Liver (tissue), 3 donors: ENCODE data around the gene ATXN1.

Experiments
- CTCF ChIP-seq: fragments of 150-350 bp; IDR thresholded peaks from 2 replicates; pipeline ENCODE4 v1.5.1; 2017; ENCODE audit warnings: improper control_type of control experiment, low read depth, low read length; ENCODE audit not compliant: missing input control
- FOXA2 ChIP-seq: IDR thresholded peaks from 2 replicates; pipeline ENCODE4 v1.6.1; 2016; ENCODE audit warnings: antibody characterized with exemption
- HNF4A ChIP-seq, 2 donors: conservative IDR thresholded peaks; 2 replicates each; pipeline ENCODE4 v1.6.1; 2016; ENCODE audit warnings: antibody characterized with exemption in 2 of 2, mild to moderate bottlenecking in 2 of 2
- HNF4G ChIP-seq: IDR thresholded peaks from 2 replicates; pipeline ENCODE4 v1.6.1; 2016; ENCODE audit warnings: antibody characterized with exemption
- JUND ChIP-seq, 2 donors: IDR thresholded peaks; 2 replicates each; pipeline ENCODE4 v1.6.1; 2016; ENCODE audit warnings: antibody characterized with exemption in 2 of 2
- RAD21 ChIP-seq, 2 donors: IDR thresholded peaks; 2 replicates each; pipeline ENCODE4 v1.6.1; 2016; ENCODE audit warnings: antibody characterized with exemption in 2 of 2, mild to moderate bottlenecking in 2 of 2
- RXRA ChIP-seq, 2 donors: IDR thresholded peaks; 2 replicates each; pipeline ENCODE4 v1.6.1; 2017 to 2018; ENCODE audit warnings: antibody characterized with exemption in 2 of 2, mild to moderate bottlenecking in 1 of 2
- SP1 ChIP-seq: IDR thresholded peaks from 2 replicates; pipeline ENCODE4 v1.6.1; 2018; ENCODE audit warnings: antibody characterized with exemption, mild to moderate bottlenecking
- TAF1 ChIP-seq: conservative IDR thresholded peaks from 2 replicates; pipeline ENCODE4 v1.6.1; 2016; ENCODE audit warnings: antibody characterized with exemption, mild to moderate bottlenecking
- YY1 ChIP-seq: IDR thresholded peaks from 2 replicates; pipeline ENCODE4 v1.6.1; 2016; ENCODE audit warnings: antibody characterized with exemption, mild to moderate bottlenecking
- TF ChIP-seq, protein P1 (sequence below): IDR thresholded peaks from 2 replicates; pipeline ENCODE4 v1.6.1; 2016; ENCODE audit warnings: antibody characterized with exemption
- donor health status: healthy.
- donor health status: healthy.

- TF ChIP-seq CTCF (no peak), YY1 (no peak), RAD21 (IDR thresholded peaks at IDR 0.05) (no peak), RXRA (IDR thresholded peaks at IDR 0.05) (no peak), TAF1 (no peak), HNF4A (conservative IDR thresholded peaks at IDR 0.05) (no peak), HNF4G (no peak), FOXA2 (no peak), SP1 (no peak), JUND (IDR thresholded peaks at IDR 0.05) (no peak)
- TF ChIP-seq, protein P1, sequence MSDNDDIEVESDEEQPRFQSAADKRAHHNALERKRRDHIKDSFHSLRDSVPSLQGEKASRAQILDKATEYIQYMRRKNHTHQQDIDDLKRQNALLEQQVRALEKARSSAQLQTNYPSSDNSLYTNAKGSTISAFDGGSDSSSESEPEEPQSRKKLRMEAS: no peak
Measured at GRCh38 chr6:16654701-16655100, 106.6 kb downstream of the ATXN1 start.
